AG04449 (cell line): ENCODE results near the gene ADD2.
"Not testable (repeated sequence)": the region's sequence is repeated elsewhere in the genome, so short reads cannot be mapped to it uniquely, and the experiment has no call there.

Source experiments
- CTCF ChIA-PET: fragments of 350-600 bp; formaldehyde crosslinking; extraction: SDS; loops from one replicate; lab custom pipeline; 2021; ENCODE audit warnings: antibody characterized with exemption; lab: Yijun Ruan, JAX
- POLR2A ChIA-PET: fragments of 400-600, 350-600 bp; formaldehyde crosslinking; extraction: SDS; loops from one replicate; lab custom pipeline; 2020; ENCODE audit warnings: antibody characterized with exemption, inconsistent platforms; lab: Yijun Ruan, JAX
- DNase-seq: peaks from one replicate; pipeline ENCODE4 v3.0.0-alpha.2; 2010; ENCODE audit warnings: low read depth, low spot score
- H3K4me3 ChIP-seq: 2 replicates; pipeline ENCODE4 v1.5.1; 2011; ENCODE audit warnings: low read depth, mild to moderate bottlenecking, control low read depth, low read length
- TF ChIP-seq, protein P1 (sequence below): IDR thresholded peaks from one replicate; pipeline ENCODE4 v1.5.1; 2011; ENCODE audit warnings: mild to moderate bottlenecking, moderate library complexity, low read length, control low read depth, inconsistent platforms; ENCODE audit not compliant: insufficient read depth; ENCODE audit errors: missing control alignments

Gene ADD2

DNA sequence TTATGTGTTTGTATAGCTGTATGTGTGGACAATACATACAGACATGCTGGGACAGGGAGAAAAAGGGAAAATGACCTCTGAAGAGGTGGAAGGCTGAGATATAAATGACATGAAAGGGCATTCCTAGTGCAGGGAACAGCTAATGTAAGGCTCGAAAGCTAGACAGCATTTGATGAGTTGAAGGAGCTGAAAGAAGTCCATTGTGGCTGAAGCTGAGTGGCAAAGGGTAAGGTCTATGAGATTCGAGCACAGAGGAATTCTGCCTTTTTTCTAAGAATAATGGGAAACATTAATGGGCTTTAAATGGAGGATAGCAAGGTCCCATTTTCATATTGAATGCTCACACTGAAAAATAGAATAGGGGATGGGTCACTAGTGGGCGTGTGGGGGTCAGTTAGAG is 23.6 kb downstream of the ADD2 start:
- H3K4me3 ChIP-seq, result no peak overlapping the region
- ChIA-PET POLR2A (no interaction called here), CTCF (interaction anchor here (1.3 kb wide), 1 partner anchor 127 kb away, joined by 4 read pairs; no protein-coding TSS in a partner anchor)
- TF ChIP-seq, protein P1, sequence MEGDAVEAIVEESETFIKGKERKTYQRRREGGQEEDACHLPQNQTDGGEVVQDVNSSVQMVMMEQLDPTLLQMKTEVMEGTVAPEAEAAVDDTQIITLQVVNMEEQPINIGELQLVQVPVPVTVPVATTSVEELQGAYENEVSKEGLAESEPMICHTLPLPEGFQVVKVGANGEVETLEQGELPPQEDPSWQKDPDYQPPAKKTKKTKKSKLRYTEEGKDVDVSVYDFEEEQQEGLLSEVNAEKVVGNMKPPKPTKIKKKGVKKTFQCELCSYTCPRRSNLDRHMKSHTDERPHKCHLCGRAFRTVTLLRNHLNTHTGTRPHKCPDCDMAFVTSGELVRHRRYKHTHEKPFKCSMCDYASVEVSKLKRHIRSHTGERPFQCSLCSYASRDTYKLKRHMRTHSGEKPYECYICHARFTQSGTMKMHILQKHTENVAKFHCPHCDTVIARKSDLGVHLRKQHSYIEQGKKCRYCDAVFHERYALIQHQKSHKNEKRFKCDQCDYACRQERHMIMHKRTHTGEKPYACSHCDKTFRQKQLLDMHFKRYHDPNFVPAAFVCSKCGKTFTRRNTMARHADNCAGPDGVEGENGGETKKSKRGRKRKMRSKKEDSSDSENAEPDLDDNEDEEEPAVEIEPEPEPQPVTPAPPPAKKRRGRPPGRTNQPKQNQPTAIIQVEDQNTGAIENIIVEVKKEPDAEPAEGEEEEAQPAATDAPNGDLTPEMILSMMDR, result no peak
- no peak for DNase-seq

DNA sequence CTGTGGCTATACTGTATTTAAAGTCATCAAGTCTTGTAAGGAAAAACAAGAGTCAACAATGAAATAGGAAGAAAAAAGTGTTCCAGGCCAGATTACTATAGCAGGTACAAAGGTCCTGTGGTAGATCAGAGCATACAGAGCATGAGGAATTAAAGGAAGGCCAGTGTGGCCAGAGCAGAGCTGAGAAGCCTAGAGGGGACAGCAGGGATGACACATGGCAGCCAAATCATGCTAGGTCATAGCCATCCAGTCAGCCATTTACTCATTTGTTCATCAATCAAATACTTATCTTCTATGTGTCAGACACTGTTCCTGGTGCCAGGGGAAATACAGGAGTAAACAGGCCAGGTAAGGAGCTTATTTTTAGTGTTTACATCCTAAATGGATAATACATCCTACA is 24.3 kb downstream of the ADD2 start:
- ChIA-PET CTCF (interaction anchor here (1.3 kb wide), 1 partner anchor 126 kb away, joined by 4 read pairs; no protein-coding TSS in a partner anchor), POLR2A (no interaction called here)
- no peak overlapping the region for H3K4me3 ChIP-seq
- TF ChIP-seq, protein P1, result no peak
- DNase-seq, result no peak

DNA sequence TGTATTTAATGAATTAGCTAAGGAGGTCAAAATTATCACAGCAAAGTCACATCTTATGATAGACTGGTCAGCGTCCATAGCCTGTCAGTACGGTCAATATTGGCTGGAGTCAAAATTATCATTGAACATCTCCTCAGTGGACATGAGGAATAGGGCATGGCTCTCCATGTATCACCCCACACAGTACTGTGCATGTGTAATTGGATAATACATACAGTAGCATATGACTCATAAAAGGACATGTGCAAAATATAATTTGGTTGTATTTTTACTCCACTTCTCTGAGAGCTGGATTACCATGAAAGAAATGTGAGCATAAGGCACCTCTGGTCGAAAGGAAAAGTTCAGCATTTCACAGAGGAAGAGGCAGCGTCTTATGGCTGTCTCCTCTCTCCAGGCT is 24.9 kb downstream of the ADD2 start:
- POLR2A ChIA-PET, result no interaction called here
- CTCF ChIA-PET, result no interaction called here
- H3K4me3 ChIP-seq, result no peak overlapping the region
- no peak for DNase-seq
- TF ChIP-seq, protein P1, result no peak

GRCh38 chr2:70739492-70739891 is 28.5 kb downstream of the ADD2 start:
- DNase-seq, CTCF ChIA-PET, POLR2A ChIA-PET, H3K4me3 ChIP-seq: not testable (repeated sequence)

GRCh38 chr2:70738159-70738558 is 29.8 kb downstream of the ADD2 start:
- DNase-seq, result no peak
- POLR2A ChIA-PET, result no interaction called here
- CTCF ChIA-PET, result no interaction called here
- TF ChIP-seq, protein P1, result no peak
- H3K4me3 ChIP-seq, result no peak overlapping the region

- ChIA-PET POLR2A (no interaction called here), CTCF (no interaction called here)
- DNase-seq, result no peak
- no peak overlapping the region for H3K4me3 ChIP-seq
- TF ChIP-seq, protein P1, result no peak
These were observed 32.9 kb downstream of the ADD2 start for GRCh38 chr2:70735071-70735470.

DNA sequence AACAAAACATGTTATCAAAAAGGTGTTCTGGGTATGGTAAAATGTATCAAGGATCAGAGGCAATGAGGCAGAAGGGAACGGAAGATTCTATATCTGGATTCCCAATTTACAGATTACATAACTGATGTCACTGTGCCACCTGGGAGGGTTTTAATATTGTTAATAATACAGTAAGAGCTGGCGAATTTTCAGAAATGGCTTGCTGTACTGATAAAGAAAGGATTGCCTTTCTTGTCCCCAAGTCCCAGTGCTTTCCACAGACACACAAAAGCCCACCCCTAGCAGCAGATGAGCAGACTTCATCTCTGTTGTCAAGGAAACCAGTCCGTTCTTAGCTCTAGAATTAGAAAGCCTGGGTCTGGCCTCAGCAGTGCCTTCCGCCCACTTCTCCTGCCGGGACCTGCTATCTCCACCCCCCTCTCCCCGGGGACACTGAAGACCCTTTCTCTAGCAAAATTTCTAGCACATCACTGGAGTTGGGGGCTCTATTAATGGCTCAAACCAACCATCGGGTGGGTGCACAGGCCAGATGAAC is 34.3 kb downstream of the ADD2 start:
- no peak for DNase-seq
- POLR2A ChIA-PET, result no interaction called here
- CTCF ChIA-PET, result no interaction called here
- TF ChIP-seq, protein P1, result no peak
- H3K4me3 ChIP-seq, result no peak overlapping the region
